ENCODE data around the gene SAP30L.

DNA sequence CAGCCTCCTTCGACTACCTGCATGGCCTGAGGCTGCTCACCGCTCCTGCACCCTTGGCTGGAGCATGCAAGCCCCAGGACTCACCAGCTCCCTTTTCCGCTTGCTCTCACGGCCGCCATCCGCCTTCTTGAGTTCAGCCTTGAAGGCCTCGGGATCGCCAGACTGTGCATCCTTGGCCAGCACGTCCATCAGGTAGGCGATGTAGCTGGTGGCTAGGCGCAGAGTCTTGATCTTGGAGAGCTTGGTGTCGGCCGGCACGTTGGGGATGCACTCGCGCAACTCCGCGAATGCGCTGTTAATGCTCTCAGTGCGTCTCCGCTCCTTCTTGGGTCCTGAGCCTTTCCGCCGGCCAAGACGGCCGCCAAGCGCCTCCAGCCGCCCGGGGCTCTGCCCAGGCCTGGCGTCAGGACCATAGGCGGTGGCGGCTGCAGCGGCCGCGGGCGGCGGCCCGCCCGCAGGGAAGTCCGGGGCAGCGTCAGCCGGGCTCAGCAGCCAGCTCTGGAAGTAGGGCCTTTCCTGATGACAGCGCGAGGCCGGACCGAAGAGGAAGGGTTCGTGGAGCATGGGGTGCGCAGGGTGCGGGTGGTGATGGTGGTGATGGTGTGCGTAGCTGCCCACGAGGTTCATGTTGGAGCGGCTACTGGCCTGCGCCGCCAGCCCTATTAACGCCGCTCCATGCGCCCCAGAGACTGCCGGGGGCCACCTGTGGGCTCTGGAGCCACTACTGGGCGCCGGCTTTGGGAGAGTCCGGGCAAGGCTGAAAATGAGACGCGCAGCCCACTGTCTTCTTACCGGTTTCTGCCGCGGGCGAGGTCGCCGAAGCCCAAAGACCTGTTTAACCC, 31.8 kb downstream of the SAP30L start:
- no peak for TF ChIP-seq IRF2 (CRISPR knock-in tag; IDR thresholded peaks at IDR 0.05)
- TF ChIP-seq CHD2 (IDR thresholded peaks at IDR 0.05; ENCODE audit: low read depth, low read length) = no peak
- TF ChIP-seq, protein P1, sequence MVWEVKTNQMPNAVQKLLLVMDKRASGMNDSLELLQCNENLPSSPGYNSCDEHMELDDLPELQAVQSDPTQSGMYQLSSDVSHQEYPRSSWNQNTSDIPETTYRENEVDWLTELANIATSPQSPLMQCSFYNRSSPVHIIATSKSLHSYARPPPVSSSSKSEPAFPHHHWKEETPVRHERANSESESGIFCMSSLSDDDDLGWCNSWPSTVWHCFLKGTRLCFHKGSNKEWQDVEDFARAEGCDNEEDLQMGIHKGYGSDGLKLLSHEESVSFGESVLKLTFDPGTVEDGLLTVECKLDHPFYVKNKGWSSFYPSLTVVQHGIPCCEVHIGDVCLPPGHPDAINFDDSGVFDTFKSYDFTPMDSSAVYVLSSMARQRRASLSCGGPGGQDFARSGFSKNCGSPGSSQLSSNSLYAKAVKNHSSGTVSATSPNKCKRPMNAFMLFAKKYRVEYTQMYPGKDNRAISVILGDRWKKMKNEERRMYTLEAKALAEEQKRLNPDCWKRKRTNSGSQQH (CRISPR knock-in tag; IDR thresholded peaks at IDR 0.05; ENCODE audit: low read depth) = no peak
- TF ChIP-seq, protein P2, sequence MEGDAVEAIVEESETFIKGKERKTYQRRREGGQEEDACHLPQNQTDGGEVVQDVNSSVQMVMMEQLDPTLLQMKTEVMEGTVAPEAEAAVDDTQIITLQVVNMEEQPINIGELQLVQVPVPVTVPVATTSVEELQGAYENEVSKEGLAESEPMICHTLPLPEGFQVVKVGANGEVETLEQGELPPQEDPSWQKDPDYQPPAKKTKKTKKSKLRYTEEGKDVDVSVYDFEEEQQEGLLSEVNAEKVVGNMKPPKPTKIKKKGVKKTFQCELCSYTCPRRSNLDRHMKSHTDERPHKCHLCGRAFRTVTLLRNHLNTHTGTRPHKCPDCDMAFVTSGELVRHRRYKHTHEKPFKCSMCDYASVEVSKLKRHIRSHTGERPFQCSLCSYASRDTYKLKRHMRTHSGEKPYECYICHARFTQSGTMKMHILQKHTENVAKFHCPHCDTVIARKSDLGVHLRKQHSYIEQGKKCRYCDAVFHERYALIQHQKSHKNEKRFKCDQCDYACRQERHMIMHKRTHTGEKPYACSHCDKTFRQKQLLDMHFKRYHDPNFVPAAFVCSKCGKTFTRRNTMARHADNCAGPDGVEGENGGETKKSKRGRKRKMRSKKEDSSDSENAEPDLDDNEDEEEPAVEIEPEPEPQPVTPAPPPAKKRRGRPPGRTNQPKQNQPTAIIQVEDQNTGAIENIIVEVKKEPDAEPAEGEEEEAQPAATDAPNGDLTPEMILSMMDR (CRISPR knock-in tag; IDR thresholded peaks at IDR 0.05) = no peak
- no peak for TF ChIP-seq POLR2AphosphoS5 (IDR thresholded peaks at IDR 0.05; ENCODE audit: low read depth, low read length)
- TF ChIP-seq JUN (CRISPR knock-in tag; IDR thresholded peaks at IDR 0.05) = no peak
- no peak for TF ChIP-seq ZNF354B (CRISPR knock-in tag; IDR thresholded peaks at IDR 0.05)
- no peak for TF ChIP-seq SMC3 (IDR thresholded peaks at IDR 0.05; ENCODE audit: low read length)
- TF ChIP-seq KDM5A (IDR thresholded peaks at IDR 0.05; ENCODE audit: borderline replicate concordance, low read length) = no peak
